GM21619 (cell line): ENCODE data around the gene TMEM30B.
A peak's percentile ranks its signal among the peaks of the same experiment; 100 is the strongest.
"Not testable (repeated sequence)": the region's sequence is repeated elsewhere in the genome, so short reads cannot be mapped to it uniquely, and the experiment has no call there.

Source experiments
- ATAC-seq: cut with Tn5 transposase; IDR thresholded peaks from one replicate; pipeline ENCODE4 v1.9.1; 2021; ENCODE audit not compliant: unreplicated experiment

Gene TMEM30B

GRCh38 chr14:61266891-61267740, 14.0 kb downstream of the TMEM30B start:
- no peak for ATAC-seq

DNA sequence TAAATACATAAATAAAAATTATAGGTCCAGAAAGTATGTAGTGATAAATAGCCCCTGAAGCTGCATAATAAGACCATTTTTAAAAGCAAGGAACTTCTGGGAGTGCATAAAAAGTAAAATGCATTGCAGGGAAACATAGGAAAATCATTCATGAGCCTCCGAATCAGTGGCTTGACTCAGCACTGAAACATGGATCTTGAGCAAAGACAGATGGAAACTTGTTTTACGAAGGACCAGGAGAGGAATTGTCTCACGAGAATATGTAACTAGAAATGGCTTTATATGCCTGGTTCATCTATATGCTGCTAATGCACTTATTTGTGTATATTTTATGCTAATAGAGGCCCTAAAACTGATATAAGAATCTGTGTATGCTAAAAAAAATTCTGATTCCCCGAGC, 14.7 kb downstream of the TMEM30B start:
- no peak for ATAC-seq

- ATAC-seq, result no peak
Measured at GRCh38 chr14:61264651-61265050, 16.5 kb downstream of the TMEM30B start.

DNA sequence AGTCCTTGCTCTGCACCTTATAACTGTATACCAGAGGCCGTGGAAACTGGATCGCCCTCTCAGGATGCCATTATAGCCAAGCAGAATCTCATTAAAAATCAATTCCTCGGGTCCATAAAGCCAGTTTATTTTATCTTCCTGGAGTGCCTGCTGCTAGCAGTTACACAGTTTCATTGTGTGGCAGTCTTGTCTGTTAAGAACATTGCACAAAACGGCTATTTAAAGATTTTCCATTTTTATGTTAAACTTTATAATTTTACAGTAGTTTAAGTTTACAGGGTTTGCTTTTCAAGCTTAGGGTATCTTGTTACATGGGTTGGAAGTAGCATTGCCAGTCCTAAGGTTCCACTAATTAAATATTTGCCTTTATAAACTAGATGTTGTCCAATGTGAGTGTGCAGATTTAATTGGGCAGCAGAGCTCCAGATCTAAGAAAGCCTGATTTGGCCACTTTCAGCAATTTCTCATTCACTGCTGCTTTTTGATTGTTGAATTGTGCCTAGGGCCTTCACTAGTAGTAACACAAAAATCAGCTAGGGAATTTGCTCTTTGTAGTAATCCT, 17.0 kb downstream of the TMEM30B start:
- no peak for ATAC-seq

DNA sequence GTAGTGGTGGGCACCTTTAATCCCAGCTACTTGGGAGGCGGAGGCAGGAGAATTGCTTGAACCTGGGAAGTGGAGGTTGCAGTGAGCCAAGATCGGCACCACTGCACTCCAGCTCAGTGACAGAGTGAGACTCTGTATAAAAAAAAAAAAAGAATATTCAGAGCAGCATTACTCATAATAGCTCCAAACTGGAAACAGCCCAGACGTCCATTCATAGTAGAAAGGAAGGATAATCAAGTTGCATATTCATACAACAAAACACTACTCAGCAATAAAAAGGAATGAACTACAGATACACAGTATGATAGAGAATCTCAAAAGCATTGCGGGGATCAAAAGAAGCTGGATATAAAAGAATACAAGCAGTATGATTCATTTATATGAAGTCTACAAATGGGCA, 19.1 kb downstream of the TMEM30B start:
- no peak for ATAC-seq

GRCh38 chr14:61260939-61261776, 20.0 kb downstream of the TMEM30B start:
- no peak for ATAC-seq

DNA sequence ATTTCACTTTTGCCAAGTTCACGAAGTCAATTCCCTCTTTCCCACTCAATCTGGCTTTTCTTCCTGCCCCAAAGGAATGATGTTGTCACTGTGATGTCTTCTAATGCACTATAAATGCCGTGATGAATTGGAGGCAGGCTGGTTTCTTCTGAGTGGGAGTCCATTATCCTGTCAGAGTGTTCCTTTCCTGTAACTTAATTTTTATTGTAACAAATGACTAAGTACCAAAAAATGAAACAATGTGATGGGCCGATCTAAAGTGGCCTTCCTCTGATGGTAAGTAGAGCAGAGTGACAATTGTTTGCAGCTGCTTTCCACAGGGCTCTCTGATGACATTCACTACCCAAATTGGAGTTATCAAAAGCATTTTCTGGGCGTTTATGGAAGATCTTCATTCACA, 22.2 kb downstream of the TMEM30B start:
- no peak for ATAC-seq

DNA sequence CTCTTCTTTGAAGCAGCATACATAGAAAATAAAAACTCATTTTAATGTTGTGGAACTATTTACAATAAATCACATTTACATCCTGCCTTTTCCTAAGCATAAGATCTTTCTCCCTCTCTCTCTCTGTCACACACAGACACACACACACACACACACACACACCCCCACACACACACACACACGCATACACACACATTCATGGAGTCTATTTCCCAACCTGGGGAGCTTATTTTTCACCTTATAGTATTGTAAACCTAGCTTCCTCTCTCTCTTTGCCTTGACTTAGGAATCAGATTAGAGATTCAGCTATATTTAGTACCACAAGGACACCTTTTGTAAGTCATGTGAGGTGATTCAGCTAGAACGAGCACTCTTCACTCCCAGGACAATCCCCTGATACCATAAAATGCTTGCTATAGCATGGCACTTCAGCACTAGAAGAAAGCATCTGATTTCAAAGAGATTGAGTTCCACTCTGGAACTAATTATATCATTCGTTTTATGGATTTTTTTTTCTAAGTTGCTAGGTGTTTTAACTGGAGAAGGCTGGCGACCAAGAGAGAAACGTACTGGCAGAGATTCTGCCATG, 23.6 kb downstream of the TMEM30B start:
- no peak for ATAC-seq

- ATAC-seq, result no peak
Measured at GRCh38 chr14:61256826-61257468, 24.2 kb downstream of the TMEM30B start.

DNA sequence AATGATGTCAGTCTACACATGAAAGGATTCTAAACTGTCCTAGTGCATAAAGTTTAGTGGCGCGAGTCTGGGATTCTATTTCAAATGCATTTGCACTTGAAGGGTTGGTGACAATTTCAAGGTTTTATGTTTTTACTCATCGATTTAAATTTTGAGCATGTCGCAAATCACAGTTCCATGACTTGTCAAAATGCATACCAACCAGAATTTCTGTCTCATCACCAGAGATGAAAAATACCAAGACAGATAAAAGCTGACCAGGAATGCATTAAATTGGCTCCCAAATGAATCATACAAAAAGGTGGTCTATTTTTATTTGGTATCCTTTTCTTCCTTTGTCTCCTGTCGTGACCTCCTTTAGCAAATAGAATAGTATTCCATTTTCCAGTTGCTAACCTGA, 25.2 kb downstream of the TMEM30B start:
- no peak for ATAC-seq

- no peak for ATAC-seq
Measured at GRCh38 chr14:61254808-61255526, 26.2 kb downstream of the TMEM30B start.

- no peak for ATAC-seq
Measured at GRCh38 chr14:61253064-61253738, 27.9 kb downstream of the TMEM30B start.

DNA sequence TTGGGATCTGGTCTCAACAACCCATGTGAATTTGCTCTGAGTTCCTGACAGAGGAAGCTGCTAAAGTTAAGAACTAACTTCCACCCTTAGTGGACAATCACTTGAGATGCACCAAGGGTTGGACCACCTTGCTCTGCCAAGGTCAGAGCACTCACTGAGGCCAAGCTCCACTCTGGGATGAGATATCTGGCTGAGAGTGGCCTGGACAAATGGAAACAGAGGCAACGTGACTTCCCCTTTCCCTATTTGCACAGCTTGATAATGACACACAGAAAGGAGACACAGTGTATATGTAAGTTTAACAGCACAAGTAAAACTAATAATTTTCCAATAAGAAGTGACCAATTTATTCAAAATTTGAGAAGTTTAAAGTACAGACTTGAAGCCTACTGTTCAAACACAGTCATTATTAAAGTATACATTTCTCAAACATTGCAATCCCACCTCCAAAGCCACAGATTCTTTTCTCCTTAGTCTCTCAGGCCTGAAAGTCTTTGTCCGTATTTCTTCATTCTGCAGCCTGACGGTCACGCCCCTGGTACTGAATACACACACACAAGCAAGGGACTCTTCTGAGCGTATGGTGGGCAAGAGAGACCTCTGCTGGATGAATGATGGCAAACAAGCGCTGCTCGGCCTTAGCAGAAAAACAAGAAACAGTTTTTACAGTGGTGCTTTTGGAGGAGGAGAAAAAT, 28.6 kb downstream of the TMEM30B start:
- ATAC-seq, result peak; percentile 90

DNA sequence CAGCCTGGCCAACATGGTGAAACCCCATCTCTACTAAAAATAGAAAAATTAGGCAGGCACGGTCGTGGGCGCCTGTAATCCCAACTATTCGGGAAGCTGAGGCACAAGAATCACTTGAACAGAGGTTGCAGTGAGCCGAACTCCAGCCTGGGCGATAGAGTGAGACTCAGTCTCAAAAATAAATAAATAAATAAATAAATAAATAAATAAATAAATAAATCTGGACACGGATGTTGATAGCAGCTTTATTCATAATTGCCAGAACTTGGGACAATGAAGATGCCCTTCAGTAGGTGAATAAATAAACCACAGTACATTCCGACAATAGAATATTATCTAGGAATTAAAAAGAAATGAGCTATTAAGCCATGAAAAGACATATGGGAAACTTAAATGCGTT, 31.1 kb downstream of the TMEM30B start:
- ATAC-seq, result no peak

DNA sequence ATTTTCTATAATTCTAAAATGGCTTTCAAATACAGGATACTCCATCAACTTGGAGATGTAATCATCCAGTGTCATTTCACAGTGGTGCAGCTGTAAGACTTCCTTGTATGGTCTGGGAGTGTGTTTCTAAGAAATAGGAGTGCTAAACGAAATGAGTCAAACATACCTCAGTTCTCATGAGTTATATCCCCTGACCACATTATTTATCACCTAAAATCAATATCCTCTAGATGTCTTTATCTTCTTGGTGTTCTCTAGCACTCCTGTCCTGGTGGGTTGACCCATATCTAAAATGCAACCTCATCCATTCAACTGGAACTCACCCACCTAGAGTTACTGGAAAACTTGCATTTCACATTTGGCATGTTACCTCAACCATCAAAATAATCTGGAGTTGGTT, 33.2 kb downstream of the TMEM30B start:
- ATAC-seq, result no peak

- no peak for ATAC-seq
Measured at GRCh38 chr14:61246721-61247120, 34.4 kb downstream of the TMEM30B start.

GRCh38 chr14:61244009-61244408, 37.1 kb downstream of the TMEM30B start:
- ATAC-seq, result no peak

DNA sequence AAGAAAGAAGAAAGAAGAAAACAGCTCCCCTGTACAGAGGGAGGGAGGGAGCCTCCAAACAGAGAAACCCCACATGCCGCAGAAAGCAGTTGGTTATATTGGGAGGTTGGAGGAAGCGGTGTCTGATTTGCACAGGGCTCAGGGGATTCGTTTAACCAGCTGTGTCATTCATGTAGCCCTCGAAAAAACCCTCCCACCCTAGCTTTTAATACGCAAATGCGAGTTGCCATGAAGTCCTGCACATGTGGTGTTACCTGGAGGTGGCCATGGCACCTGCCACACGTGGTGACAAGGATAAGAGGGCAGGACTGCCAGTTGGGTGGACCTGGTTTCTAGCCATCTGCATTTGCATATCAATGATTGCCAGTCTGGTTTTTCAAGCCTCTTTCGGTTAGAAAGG, 40.9 kb downstream of the TMEM30B start:
- no peak for ATAC-seq

GRCh38 chr14:61239285-61239684, 41.9 kb downstream of the TMEM30B start:
- ATAC-seq, result not testable (repeated sequence)
